H9 (cell line): ENCODE results near the gene NOD1. TPM values are rescaled to one million over a fixed set of nuclear protein-coding genes. Genes with fewer than 3 reads are reported as not detected.

Source experiments
- DNase-seq: peaks from one replicate; pipeline ENCODE4 v3.0.0-alpha.2; 2017
- H2AFZ ChIP-seq: one replicate; pipeline ENCODE4 v1.6.1; 2013; ENCODE audit warnings: mild to moderate bottlenecking, low read length, control low read depth, moderate library complexity
- H2AK5ac ChIP-seq: 2 replicates; pipeline ENCODE4 v1.6.1; 2013; ENCODE audit warnings: low read length, control low read depth, mixed read lengths; ENCODE audit not compliant: insufficient read length
- H2BK120ac ChIP-seq: one replicate; pipeline ENCODE4 v1.6.1; 2013; ENCODE audit warnings: low read depth, mild to moderate bottlenecking, low read length, control low read depth, inconsistent platforms; ENCODE audit not compliant: poor library complexity, severe bottlenecking
- H2BK12ac ChIP-seq: 2 replicates; pipeline ENCODE4 v1.6.1; 2013; ENCODE audit warnings: low read length, control low read depth, mixed read lengths, low read depth; ENCODE audit not compliant: insufficient read length
- H2BK15ac ChIP-seq: 2 replicates; pipeline ENCODE4 v1.6.1; 2013; ENCODE audit warnings: low read depth, low read length, control low read depth
- H2BK20ac ChIP-seq: one replicate; pipeline ENCODE4 v1.6.1; 2013; ENCODE audit warnings: low read depth, mild to moderate bottlenecking, low read length, control low read depth, inconsistent platforms; ENCODE audit not compliant: poor library complexity, severe bottlenecking
- H2BK5ac ChIP-seq: 2 replicates; pipeline ENCODE4 v1.6.1; 2013; ENCODE audit warnings: low read length, control low read depth, mixed read lengths; ENCODE audit not compliant: insufficient read length
- H3K14ac ChIP-seq: 2 replicates; pipeline ENCODE4 v1.6.1; 2013; ENCODE audit warnings: low read length, control low read depth; ENCODE audit not compliant: insufficient read depth
- H3K18ac ChIP-seq: 2 replicates; pipeline ENCODE4 v1.6.1; 2013; ENCODE audit warnings: low read depth, mild to moderate bottlenecking, mixed read lengths, low read length, control low read depth; ENCODE audit not compliant: insufficient read length
- H3K23ac ChIP-seq: 2 replicates; pipeline ENCODE4 v1.6.1; 2013; ENCODE audit warnings: low read length, control low read depth, mixed read lengths, low read depth; ENCODE audit not compliant: insufficient read length
- H3K23me2 ChIP-seq: 2 replicates; pipeline ENCODE4 v1.6.1; 2013; ENCODE audit warnings: low read depth, mild to moderate bottlenecking, mixed read lengths, low read length, control low read depth; ENCODE audit not compliant: insufficient read length, poor library complexity, severe bottlenecking
- H3K27ac ChIP-seq: 2 replicates; pipeline ENCODE4 v1.5.1; 2013; ENCODE audit warnings: low read length, control low read depth, mixed read lengths, low read depth; ENCODE audit not compliant: insufficient read length
- H3K27me3 ChIP-seq: 2 replicates; pipeline ENCODE4 v1.6.1; 2013; ENCODE audit warnings: low read length, control low read depth, inconsistent platforms; ENCODE audit not compliant: insufficient read depth
- H3K4ac ChIP-seq: 2 replicates; pipeline ENCODE4 v1.6.1; 2013; ENCODE audit warnings: low read depth, mild to moderate bottlenecking, control low read depth, inconsistent platforms, low read length, moderate library complexity
- H3K4me1 ChIP-seq: 2 replicates; pipeline ENCODE4 v1.6.1; 2013; ENCODE audit warnings: low read length, control low read depth, inconsistent platforms; ENCODE audit not compliant: insufficient read depth
- H3K4me2 ChIP-seq: 2 replicates; pipeline ENCODE4 v1.6.1; 2013; ENCODE audit warnings: low read length, control low read depth, mixed read lengths; ENCODE audit not compliant: insufficient read length, insufficient read depth
- H3K56ac ChIP-seq: 2 replicates; pipeline ENCODE4 v1.6.1; 2013; ENCODE audit warnings: low read depth, mild to moderate bottlenecking, mixed read lengths, low read length, control low read depth; ENCODE audit not compliant: insufficient read length
- H3K79me1 ChIP-seq: 2 replicates; pipeline ENCODE4 v1.6.1; 2013; ENCODE audit warnings: low read depth, mild to moderate bottlenecking, moderate library complexity, low read length, control low read depth, inconsistent platforms; ENCODE audit not compliant: insufficient read depth, poor library complexity, severe bottlenecking
- H3K79me2 ChIP-seq: 2 replicates; pipeline ENCODE4 v1.6.1; 2013; ENCODE audit warnings: low read length, control low read depth, inconsistent platforms; ENCODE audit not compliant: insufficient read depth
- H3K9ac ChIP-seq: 2 replicates; pipeline ENCODE4 v1.6.1; 2013; ENCODE audit warnings: low read length, control low read depth, mixed read lengths; ENCODE audit not compliant: insufficient read length; ENCODE audit errors: extremely low read depth
- H3K9me3 ChIP-seq: one replicate; pipeline ENCODE4 v1.6.1; 2013; ENCODE audit warnings: low read depth, low read length, inconsistent platforms; ENCODE audit not compliant: control insufficient read depth
- H3T11ph ChIP-seq: one replicate; pipeline ENCODE4 v1.6.1; 2013; ENCODE audit warnings: mild to moderate bottlenecking, low read length, control low read depth, inconsistent platforms
- H4K20me1 ChIP-seq: one replicate; pipeline ENCODE4 v1.6.1; 2013; ENCODE audit not compliant: control insufficient read depth, insufficient read length, insufficient read depth
- H4K5ac ChIP-seq: 2 replicates; pipeline ENCODE4 v1.6.1; 2013; ENCODE audit warnings: low read depth, mild to moderate bottlenecking, mixed read lengths, low read length, control low read depth; ENCODE audit not compliant: insufficient read length
- H4K8ac ChIP-seq: replicated peaks from 2 replicates; pipeline ENCODE4 v1.6.1; 2013; ENCODE audit warnings: low read length, control low read depth, mixed read lengths, low read depth; ENCODE audit not compliant: insufficient read length
- H4K91ac ChIP-seq: 2 replicates; pipeline ENCODE4 v1.6.1; 2013; ENCODE audit warnings: low read depth, mild to moderate bottlenecking, moderate library complexity, mixed read lengths, low read length, control low read depth; ENCODE audit not compliant: insufficient read length
- H3K27ac Mint-ChIP-seq, 3 experiments: 2 replicates in 2 of 3; 3 replicates in 1 of 3; pipeline ENCODE4 v1.8.0; 2020 to 2021; ENCODE audit warnings: mixed read lengths in 3 of 3, mild to moderate bottlenecking in 1 of 3, moderate library complexity in 1 of 3
- H3K27me3 Mint-ChIP-seq: 2 replicates; pipeline ENCODE4 v1.8.0; 2021; ENCODE audit warnings: low read depth, mild to moderate bottlenecking, moderate library complexity, mixed read lengths
- H3K36me3 Mint-ChIP-seq, 3 experiments: 2 replicates in 2 of 3; 3 replicates in 1 of 3; pipeline ENCODE4 v1.8.0; 2020 to 2021; ENCODE audit warnings: low read depth in 3 of 3, mixed read lengths in 3 of 3; ENCODE audit not compliant: insufficient read depth in 1 of 3
- H3K4me1 Mint-ChIP-seq, 2 experiments: 2 replicates each; pipeline ENCODE4 v1.8.0; 2020; ENCODE audit warnings: mixed read lengths in 2 of 2
- H3K4me3 Mint-ChIP-seq, 2 experiments: 2 replicates in 1 of 2; 3 replicates in 1 of 2; pipeline ENCODE4 v1.8.0; 2020 to 2021; ENCODE audit warnings: mild to moderate bottlenecking in 2 of 2, mixed read lengths in 2 of 2, moderate library complexity in 1 of 2
- H3K9me3 Mint-ChIP-seq, 2 experiments: 2 replicates in 1 of 2; 3 replicates in 1 of 2; pipeline ENCODE4 v1.8.0; 2020; ENCODE audit warnings: mild to moderate bottlenecking in 2 of 2, mixed read lengths in 2 of 2, moderate library complexity in 1 of 2
- CTCF ChIP-seq: fragments of 200-600 bp; sonication (generic); conservative IDR thresholded peaks from 3 replicates; pipeline ENCODE4 v1.8.0; 2021; ENCODE audit warnings: antibody characterized with exemption, mild to moderate bottlenecking
- WGBS: extraction: QIAGEN DNeasy Blood & Tissue Kit; methylation state at CpG from one replicate; pipeline ENCODE4 v1.1.7; 2013; ENCODE audit warnings: missing lambda C conversion rate, low lambda C conversion rate, mixed read lengths; ENCODE audit not compliant: insufficient read length; ENCODE audit errors: extremely low coverage; 5-methylcytosine and 5-hydroxymethylcytosine counted together
- total RNA-seq: library from RNA; stranded (reverse); gene quantifications from 2 replicates; pipeline ENCODE4 v1.2.1, GENCODE V29; 2021

NOD1 gene
- total RNA-seq, 1 experiment from 2014 or later = 5.3 TPM

GRCh38 chr7:30433082-30433481 is 45.5 kb downstream of the NOD1 start:
- Histone ChIP-seq H3K56ac (no peak overlapping the region), H4K8ac (no peak overlapping the region), H3K79me2 (no peaks in the 10 kb centered on the region), H3K27ac (no peak overlapping the region), H3K9me3 (no peaks in the 10 kb centered on the region), H3K79me1 (no peaks in the 10 kb centered on the region), H3K4me2 (no peak overlapping the region), H3K18ac (no peak overlapping the region), H3K4me1 (peaks cover 5% of the 10 kb centered on the region; the same call in 1 of the 2 replicates), H2AFZ (no peak overlapping the region), H2AK5ac (no peak overlapping the region), H3K4ac (no peak overlapping the region), H3K23ac (no peak overlapping the region), H2BK5ac (no peak overlapping the region), H3K27me3 (no peaks in the 10 kb centered on the region), H4K91ac (no peak overlapping the region), H4K20me1 (no peaks in the 10 kb centered on the region), H2BK20ac (no peak overlapping the region), H2BK15ac (no peak overlapping the region), H4K5ac (no peak overlapping the region), H3K14ac (no peak overlapping the region), H2BK12ac (no peak overlapping the region), H3K23me2 (no peaks in the 10 kb centered on the region), H3T11ph (no peak overlapping the region), H2BK120ac (no peak overlapping the region), H3K9ac (no peak overlapping the region)
- H3K9me3 Mint-ChIP-seq = no peaks in the 10 kb centered on the region; a peak in 1 of 5 replicates
- no peak for TF ChIP-seq CTCF
- H3K36me3 Mint-ChIP-seq = peaks cover 10 to 20% (median 12%) of the 10 kb centered on the region in 3 experiments; a peak in 6 of 7 replicates
- peak; percentile 36 for DNase-seq
- WGBS = no CpG with 5 or more reads among the region's 3 CpGs
- H3K4me3 Mint-ChIP-seq = peak overlapping the region in 1 of 2 experiments; percentile 51; a peak in 2 of 5 replicates
- peaks cover 24 to 36% of the 10 kb centered on the region in 2 experiments for H3K4me1 Mint-ChIP-seq
- peak overlapping the region in 1 of 3 experiments; percentile 91; a peak in 2 of 7 replicates for H3K27ac Mint-ChIP-seq
- H3K27me3 Mint-ChIP-seq = no peaks in the 10 kb centered on the region
